GM12892 (cell line): ENCODE measurements around the gene CHSY1.

ENCODE experiments used
- DNase-seq: peaks from one replicate; pipeline ENCODE4 v3.0.0; 2011; ENCODE audit not compliant: insufficient read length
- FAIRE-seq: peaks from 2 replicates; lab custom pipeline; 2011; peaks lifted over from hg19 to GRCh38; lab: Jason Lieb, UNC
- POLR2A ChIP-seq: IDR thresholded peaks from 2 replicates; pipeline ENCODE4 v1.6.1; 2011; ENCODE audit warnings: low read depth, low read length, control low read depth
- POLR2AphosphoS5 ChIP-seq: IDR thresholded peaks from 2 replicates; pipeline ENCODE4 v1.6.1; 2011; ENCODE audit warnings: low read depth, low read length, control low read depth
- TAF1 ChIP-seq: IDR thresholded peaks from 2 replicates; pipeline ENCODE4 v1.6.1; 2011; ENCODE audit warnings: low read depth, mild to moderate bottlenecking, control low read depth, low read length, borderline replicate concordance

The CHSY1 gene

GRCh38 chr15:101158166-101159095, 93.4 kb downstream of the CHSY1 start:
- FAIRE-seq (no peak), DNase-seq (no peak)
- no peak for TF ChIP-seq POLR2AphosphoS5
- no peak for TF ChIP-seq TAF1
- TF ChIP-seq POLR2A: no peak

GRCh38 chr15:101157721-101158120, 94.1 kb downstream of the CHSY1 start:
- TF ChIP-seq POLR2A (no peak), POLR2AphosphoS5 (no peak), TAF1 (no peak)
- DNase-seq (no peak), FAIRE-seq (no peak)

- peak; percentile 85 for FAIRE-seq
- peak; percentile 77 for DNase-seq
These were observed 95.2 kb downstream of the CHSY1 start for GRCh38 chr15:101156509-101157159.

GRCh38 chr15:101156061-101156460, 95.8 kb downstream of the CHSY1 start:
- DNase-seq (no peak), FAIRE-seq (no peak)
- TF ChIP-seq POLR2AphosphoS5: no peak
- TF ChIP-seq TAF1: no peak
- no peak for TF ChIP-seq POLR2A

More at GRCh38 chr15:101156509-101157159, 95.2 kb downstream of the CHSY1 start:
- TF ChIP-seq TAF1 (no peak), POLR2AphosphoS5 (no peak), POLR2A (no peak)

GRCh38 chr15:101153801-101154656, 97.8 kb downstream of the CHSY1 start:
- DNase-seq (no peak), FAIRE-seq (no peak)
- TF ChIP-seq TAF1 (no peak), POLR2A (no peak), POLR2AphosphoS5 (no peak)

GRCh38 chr15:101152914-101153313, 98.9 kb downstream of the CHSY1 start:
- TF ChIP-seq POLR2A: no peak
- TF ChIP-seq POLR2AphosphoS5: no peak
- TF ChIP-seq TAF1: no peak
- DNase-seq: no peak
- FAIRE-seq: peak; percentile 33

- DNase-seq: no peak
- FAIRE-seq: peak; percentile 83
- TF ChIP-seq TAF1 (no peak), POLR2A (no peak), POLR2AphosphoS5 (no peak)
These were observed 100.6 kb downstream of the CHSY1 start for GRCh38 chr15:101151288-101151687.

GRCh38 chr15:101150723-101151040, 101.2 kb downstream of the CHSY1 start:
- no peak for DNase-seq
- no peak for FAIRE-seq
- no peak for TF ChIP-seq POLR2A
- no peak for TF ChIP-seq POLR2AphosphoS5
- TF ChIP-seq TAF1: no peak

GRCh38 chr15:101149864-101150722, 101.8 kb downstream of the CHSY1 start:
- peak; percentile 68 for FAIRE-seq
- TF ChIP-seq POLR2A (no peak), POLR2AphosphoS5 (no peak), TAF1 (no peak)
- DNase-seq: no peak
